Measurements from ENCODE around the gene HDGF. TPM values are rescaled to one million over a fixed set of nuclear protein-coding genes. Genes with fewer than 3 reads are reported as not detected.

Gene HDGF
- total RNA-seq, 1 experiment from 2014 or later: 498 TPM

- BruUV-seq (replicated peaks): no TSS peak
- H3K9me3 ChIP-seq (ENCODE audit: insufficient read depth, low read depth): no peaks in the 10 kb centered on the region
- intact Hi-C loops (cut with micrococcal nuclease; ENCODE audit: unreplicated experiment): no loop called here
- H3K79me2 ChIP-seq (ENCODE audit: low read depth): peaks cover 21% of the 10 kb centered on the region
- no peaks in the 10 kb centered on the region for H3K27me3 ChIP-seq (ENCODE audit: insufficient read depth, low read depth)
- peaks cover 13% of the 10 kb centered on the region; the same call in 1 of the 2 replicates for H3F3A ChIP-seq (ENCODE audit: insufficient read depth, low read depth)
- peaks cover 34% of the 10 kb centered on the region; the same call in 1 of the 2 replicates for H3K36me3 ChIP-seq (ENCODE audit: low read depth)
- ChIA-PET CTCF (no interaction called here), POLR2A (ENCODE audit: unreplicated experiment) (no interaction called here)
- no peaks in the 10 kb centered on the region for H3K4me1 ChIP-seq (replicated peaks; ENCODE audit: insufficient read depth)
- H4K20me1 ChIP-seq (ENCODE audit: insufficient read depth): peaks cover 45% of the 10 kb centered on the region
- no peak overlapping the region for H3K4me2 ChIP-seq
- no peak overlapping the region for H2AFZ ChIP-seq
- no peak for DNase-seq
- TF ChIP-seq CTCF (conservative IDR thresholded peaks at IDR 0.05): no peak
- TF ChIP-seq EZH2 (IDR thresholded peaks at IDR 0.05; ENCODE audit: low read depth): no peak
- H3K9me2 ChIP-seq (ENCODE audit: insufficient read depth): no peaks in the 10 kb centered on the region
- H3K4me3 ChIP-seq: no peak overlapping the region
- no peak overlapping the region for H3K27ac ChIP-seq
Observed at GRCh38 chr1:156785458-156785857, 34.0 kb upstream of the HDGF start.

- Histone ChIP-seq H3K27me3 (ENCODE audit: insufficient read depth, low read depth) (no peaks in the 10 kb centered on the region), H2AFZ (no peak overlapping the region), H3K9me3 (ENCODE audit: insufficient read depth, low read depth) (no peaks in the 10 kb centered on the region), H3K79me2 (ENCODE audit: low read depth) (peaks cover 52% of the 10 kb centered on the region), H4K20me1 (ENCODE audit: insufficient read depth) (peaks cover 53% of the 10 kb centered on the region), H3K4me2 (no peak overlapping the region), H3K9me2 (ENCODE audit: insufficient read depth) (no peaks in the 10 kb centered on the region), H3K4me1 (replicated peaks; ENCODE audit: insufficient read depth) (no peaks in the 10 kb centered on the region), H3K36me3 (ENCODE audit: low read depth) (peaks cover 18% of the 10 kb centered on the region; the same call in 1 of the 2 replicates), H3K4me3 (no peak overlapping the region), H3F3A (ENCODE audit: insufficient read depth, low read depth) (peaks cover 23% of the 10 kb centered on the region; the same call in 1 of the 2 replicates), H3K27ac (no peak overlapping the region)
- intact Hi-C loops (cut with micrococcal nuclease; ENCODE audit: unreplicated experiment): no loop called here
- BruUV-seq (replicated peaks): no TSS peak
- TF ChIP-seq EZH2 (IDR thresholded peaks at IDR 0.05; ENCODE audit: low read depth): no peak
- no peak for TF ChIP-seq CTCF (conservative IDR thresholded peaks at IDR 0.05)
- ChIA-PET CTCF (interaction anchor here (0.6 kb wide), 2 partner anchors 79 to 100 kb away, joined by 3 read pairs; no protein-coding TSS in a partner anchor), POLR2A (ENCODE audit: unreplicated experiment) (interaction anchor here (0.7 kb wide), 1 partner anchor 77 kb away, joined by 3 read pairs; no protein-coding TSS in a partner anchor)
- DNase-seq: no peak
Observed at GRCh38 chr1:156781585-156782186, 30.2 kb upstream of the HDGF start.

- H3K4me2 ChIP-seq: no peak overlapping the region
- peaks cover 86% of the 10 kb centered on the region for H3K79me2 ChIP-seq (ENCODE audit: low read depth)
- no peak for DNase-seq
- no peaks in the 10 kb centered on the region for H3K27me3 ChIP-seq (ENCODE audit: insufficient read depth, low read depth)
- H3F3A ChIP-seq (ENCODE audit: insufficient read depth, low read depth): peaks cover 24% of the 10 kb centered on the region; the same call in 1 of the 2 replicates
- BruUV-seq (replicated peaks): no TSS peak
- no peaks in the 10 kb centered on the region for H3K9me2 ChIP-seq (ENCODE audit: insufficient read depth)
- ChIA-PET POLR2A (ENCODE audit: unreplicated experiment) (no interaction called here), CTCF (no interaction called here)
- peaks cover 18% of the 10 kb centered on the region; the same call in 1 of the 2 replicates for H3K36me3 ChIP-seq (ENCODE audit: low read depth)
- no peak overlapping the region for H2AFZ ChIP-seq
- H3K9me3 ChIP-seq (ENCODE audit: insufficient read depth, low read depth): no peaks in the 10 kb centered on the region
- intact Hi-C loops (cut with micrococcal nuclease; ENCODE audit: unreplicated experiment): no loop called here
- H3K4me3 ChIP-seq: no peak overlapping the region
- TF ChIP-seq EZH2 (IDR thresholded peaks at IDR 0.05; ENCODE audit: low read depth) (no peak), CTCF (conservative IDR thresholded peaks at IDR 0.05) (no peak)
- H4K20me1 ChIP-seq (ENCODE audit: insufficient read depth): peaks cover 73% of the 10 kb centered on the region
- no peaks in the 10 kb centered on the region for H3K4me1 ChIP-seq (replicated peaks; ENCODE audit: insufficient read depth)
- H3K27ac ChIP-seq: no peak overlapping the region
Observed at GRCh38 chr1:156777573-156777972, 26.1 kb upstream of the HDGF start.

Measured in PC-9 (cell line).